ENCODE data around the gene KCNK10. TPM values are rescaled to one million over a fixed set of nuclear protein-coding genes. Genes with fewer than 3 reads are reported as not detected.
A peak's percentile ranks its signal among the peaks of the same experiment; 100 is the strongest.

Gene KCNK10
- total RNA-seq, 1 donor from 2014 or later, result 11.8 TPM

DNA sequence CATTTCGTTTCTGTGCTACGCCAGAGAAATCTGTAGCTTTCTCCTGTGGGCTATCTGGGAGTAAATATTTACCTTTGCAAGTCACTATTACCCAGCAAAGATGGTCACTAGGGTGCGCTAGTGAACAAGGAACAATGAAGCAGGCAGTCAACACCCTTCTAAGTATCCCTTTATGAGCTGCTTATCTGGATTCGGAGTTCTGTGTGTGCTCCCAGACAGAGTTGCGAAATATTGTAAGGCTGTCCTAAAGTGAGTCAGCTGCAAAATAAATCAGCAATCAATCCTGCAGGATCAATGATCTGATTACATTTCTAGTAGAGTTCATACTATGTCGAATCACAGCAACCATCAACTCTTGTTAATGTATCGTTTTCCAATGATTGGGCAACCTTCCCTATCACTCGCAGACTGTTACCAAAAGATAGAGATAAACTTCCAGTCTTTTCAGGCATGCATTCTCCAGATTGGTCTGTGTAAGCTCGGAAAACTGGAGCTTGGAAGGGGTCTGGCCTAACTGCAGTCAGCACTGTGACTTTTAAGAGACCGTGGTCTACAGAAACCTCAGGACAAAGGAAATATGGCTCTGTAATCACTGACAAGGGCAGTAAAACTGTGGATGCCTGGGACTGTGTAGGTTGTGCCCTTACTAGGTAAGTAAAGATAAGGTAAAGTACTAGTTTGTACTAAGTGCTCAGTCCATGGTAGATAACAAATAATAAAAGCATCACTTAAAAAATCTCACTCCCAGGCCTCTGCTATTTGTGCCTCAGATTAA, 133.5 kb downstream of the KCNK10 start:
- FAIRE-seq (peak; percentile 39), DNase-seq (ENCODE audit: low spot score in 2 of 2) (peak; percentile 61 to 65)

DNA sequence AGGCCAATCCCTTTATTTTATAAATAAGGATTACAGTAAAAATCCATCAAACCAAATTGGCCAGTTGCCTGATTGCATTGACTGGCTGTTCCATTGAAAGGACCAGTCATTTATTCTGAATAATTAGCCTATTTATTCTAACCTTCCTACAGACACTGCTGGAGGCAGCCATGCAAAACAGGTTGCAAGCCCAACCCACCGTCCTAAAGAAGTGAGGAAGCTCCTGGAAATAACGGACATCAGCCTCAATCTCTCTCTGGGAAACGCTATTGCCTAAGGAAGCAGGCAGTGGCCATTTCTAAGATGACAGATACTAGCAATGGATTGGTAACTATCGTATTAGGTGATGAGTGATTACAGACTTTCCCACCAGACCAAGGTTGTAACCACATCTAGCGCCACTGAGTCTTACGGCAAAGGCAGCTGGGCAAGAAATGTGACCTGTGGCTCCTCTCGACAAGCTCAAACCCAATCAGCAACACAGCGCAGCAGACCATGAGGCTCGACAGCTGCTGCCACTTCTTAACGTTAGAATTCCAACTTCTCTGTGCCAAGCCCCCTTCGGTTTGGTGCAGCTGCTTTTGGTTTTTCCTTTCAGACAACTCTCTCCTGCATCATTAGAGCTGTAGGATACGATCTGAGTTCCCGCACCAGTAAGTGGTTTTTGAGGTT, 134.2 kb downstream of the KCNK10 start:
- no peak for FAIRE-seq
- DNase-seq (ENCODE audit: low spot score in 2 of 2), result no peak

DNA sequence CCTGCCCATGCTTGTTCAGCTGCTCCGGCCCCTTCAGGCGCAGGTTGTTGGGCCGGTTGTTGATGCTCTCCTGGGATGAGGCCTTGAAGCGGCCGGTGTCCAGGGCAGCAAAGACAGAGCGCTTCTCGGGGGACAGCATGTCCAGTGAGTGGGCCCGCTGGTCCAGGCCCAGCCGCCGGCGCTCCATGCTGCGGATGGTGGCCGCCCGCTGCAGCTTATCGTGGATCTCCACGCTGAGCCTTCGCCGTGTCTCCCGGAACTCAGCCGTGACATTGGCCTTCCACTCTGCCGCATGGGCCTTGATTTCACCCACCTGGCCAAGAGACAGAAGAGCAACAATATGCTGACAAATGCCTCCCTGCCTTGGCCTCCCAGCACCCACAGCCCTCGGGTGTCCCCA, 137.2 kb downstream of the KCNK10 start:
- FAIRE-seq, result no peak
- DNase-seq (ENCODE audit: low spot score in 2 of 2), result no peak

DNA sequence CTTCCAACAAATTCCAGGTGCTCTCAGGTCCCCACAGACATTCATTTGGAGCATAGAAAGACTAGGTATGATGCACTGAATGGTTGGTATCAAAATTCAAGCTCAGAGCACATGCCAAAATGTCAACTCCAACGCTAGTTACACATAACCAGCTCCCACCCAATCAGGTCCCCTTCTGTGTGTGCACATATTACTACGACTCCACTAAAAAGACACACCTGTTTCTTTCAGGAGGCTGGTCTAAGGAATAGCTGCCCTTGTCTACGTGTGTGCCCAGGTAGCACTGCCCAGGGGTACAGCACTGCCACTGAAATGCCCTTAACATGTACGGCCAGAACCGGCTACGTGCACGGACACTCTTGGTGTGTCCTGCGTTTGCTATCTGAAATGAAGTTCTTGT, 138.1 kb downstream of the KCNK10 start:
- FAIRE-seq, result no peak
- DNase-seq (ENCODE audit: low spot score in 2 of 2), result no peak

DNA sequence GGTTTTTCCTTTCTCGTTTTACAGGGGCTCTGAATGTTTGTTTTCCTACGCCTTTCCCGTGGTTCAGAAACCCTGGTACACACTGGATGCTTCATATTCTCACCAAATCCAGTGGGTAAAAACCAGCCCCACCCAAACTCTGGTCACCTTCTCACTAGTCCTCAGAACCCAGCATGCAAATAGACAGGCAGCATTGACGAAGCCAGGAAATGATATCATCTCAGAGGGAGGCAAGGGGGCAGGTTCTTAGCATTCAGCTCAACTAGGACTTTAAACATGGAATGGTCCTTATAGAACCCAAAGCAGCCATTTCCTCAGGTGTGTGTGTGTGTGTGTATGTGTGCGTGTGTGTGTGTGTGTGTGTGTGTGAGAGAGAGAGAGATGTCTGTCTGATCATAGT, 142.0 kb downstream of the KCNK10 start:
- no peak for FAIRE-seq

DNA sequence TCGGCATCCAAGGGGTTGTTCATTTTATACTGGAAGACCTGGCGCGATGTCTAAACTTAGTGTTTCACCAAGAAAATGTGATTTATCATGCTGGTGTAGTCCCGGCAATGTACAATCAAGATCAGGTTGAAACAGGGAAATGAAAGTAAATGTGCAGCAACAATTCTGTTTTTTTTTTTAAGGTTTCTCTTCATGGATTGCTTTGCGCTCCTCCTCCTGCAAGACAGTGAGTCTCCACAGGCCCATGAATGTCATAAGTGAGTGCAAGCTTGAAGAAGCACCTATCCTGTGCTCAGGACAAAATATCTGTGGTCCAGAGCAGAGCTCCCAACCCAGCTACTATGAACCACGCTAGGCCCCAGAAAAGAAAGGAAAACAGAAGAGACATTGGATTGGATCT, 143.4 kb downstream of the KCNK10 start:
- no peak for FAIRE-seq
- no peak for DNase-seq (ENCODE audit: low spot score in 2 of 2)

More for the DNA sequence above, 142.0 kb downstream of the KCNK10 start:
- DNase-seq (ENCODE audit: low spot score in 2 of 2), result no peak

DNA sequence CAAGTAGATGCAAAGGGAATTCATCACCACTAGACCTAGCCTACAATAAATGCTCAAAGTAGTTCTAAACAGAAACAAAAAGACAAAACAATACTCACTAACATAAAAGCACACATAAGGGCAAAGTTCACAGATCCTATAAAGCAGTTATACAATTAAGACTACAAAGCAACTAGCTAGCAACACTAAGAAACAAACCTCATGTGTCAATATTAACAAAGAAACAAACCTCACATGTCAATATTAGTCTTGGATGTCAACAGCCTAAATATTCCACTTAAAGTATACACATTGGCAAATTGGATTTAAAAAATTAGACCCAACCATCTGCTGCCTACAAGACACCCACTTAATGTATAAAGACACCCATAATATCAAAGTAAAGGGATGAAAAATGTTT, 152.7 kb downstream of the KCNK10 start:
- DNase-seq (ENCODE audit: low spot score in 2 of 2) (no peak), FAIRE-seq (no peak)

DNA sequence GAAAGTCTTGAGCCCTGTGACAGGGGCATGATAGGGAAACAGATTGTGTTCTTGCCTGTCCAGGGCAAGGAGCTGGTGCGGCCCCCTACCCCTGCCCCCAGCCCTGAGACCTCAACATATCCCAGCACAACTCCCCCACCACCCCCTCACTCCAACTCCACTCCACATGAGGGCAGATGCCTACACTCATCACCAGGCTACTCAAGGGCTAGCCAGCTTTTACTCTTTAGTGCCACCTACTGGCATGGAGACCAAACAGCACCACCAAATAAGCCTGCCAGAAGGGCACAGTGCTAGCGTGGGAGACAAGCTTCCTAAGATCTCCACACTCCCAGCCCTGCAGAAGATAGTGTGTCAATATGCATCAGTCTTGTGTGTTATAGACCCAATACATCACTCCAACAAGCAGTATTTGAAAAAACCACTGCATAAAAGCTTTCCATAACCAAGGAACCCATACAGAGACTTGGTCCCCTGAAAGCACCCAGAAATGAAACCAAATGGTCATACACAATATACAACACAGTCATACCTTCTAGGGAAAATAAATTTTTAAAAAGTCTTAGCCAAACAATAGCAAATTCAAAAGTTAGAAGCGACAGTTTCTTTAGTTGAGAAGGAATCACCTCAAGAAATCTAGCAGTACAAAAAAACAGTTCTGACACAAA, 154.4 kb downstream of the KCNK10 start:
- no peak for DNase-seq (ENCODE audit: low spot score in 2 of 2)
- FAIRE-seq, result no peak

DNA sequence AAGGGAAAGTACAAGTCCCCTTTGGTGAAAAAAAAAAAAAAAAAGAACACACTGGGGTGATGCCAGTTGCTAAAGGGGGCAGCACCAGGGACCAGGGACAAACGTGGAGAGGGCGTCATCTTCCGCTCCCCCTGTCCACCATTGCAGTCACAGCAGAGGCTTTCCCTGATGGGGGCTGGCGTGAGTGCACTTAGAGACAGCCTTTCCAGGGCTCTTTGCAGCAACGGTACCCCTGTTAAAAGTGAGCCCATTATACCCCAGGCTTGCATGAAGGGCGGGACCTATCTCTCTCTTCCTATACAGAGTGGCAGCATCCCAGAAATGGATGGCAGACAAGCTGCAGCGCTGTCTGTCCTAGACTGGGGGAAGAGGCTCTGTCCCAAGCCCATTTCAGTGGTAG, 155.0 kb downstream of the KCNK10 start:
- DNase-seq (ENCODE audit: low spot score in 2 of 2) (no peak), FAIRE-seq (no peak)

DNA sequence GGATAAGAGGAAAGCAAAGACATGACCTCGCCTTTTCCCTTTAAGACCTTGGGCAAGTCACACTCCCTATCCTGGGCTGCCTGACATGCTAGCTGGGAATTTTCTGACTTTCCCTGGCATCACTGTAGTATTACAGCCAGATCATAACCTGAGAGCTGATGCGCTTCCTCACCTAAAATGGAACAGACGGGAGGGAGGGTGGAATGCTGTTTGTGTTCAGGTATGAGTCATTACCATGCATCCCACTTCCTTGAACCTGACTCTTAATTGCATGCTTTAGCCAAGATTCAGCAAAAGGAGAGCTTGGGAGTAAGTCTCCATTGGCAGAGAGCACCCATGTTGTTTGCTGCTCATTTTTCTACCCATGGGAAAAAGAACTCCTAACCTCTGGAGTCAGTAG, 156.5 kb downstream of the KCNK10 start:
- DNase-seq (ENCODE audit: low spot score in 2 of 2), result no peak

DNA sequence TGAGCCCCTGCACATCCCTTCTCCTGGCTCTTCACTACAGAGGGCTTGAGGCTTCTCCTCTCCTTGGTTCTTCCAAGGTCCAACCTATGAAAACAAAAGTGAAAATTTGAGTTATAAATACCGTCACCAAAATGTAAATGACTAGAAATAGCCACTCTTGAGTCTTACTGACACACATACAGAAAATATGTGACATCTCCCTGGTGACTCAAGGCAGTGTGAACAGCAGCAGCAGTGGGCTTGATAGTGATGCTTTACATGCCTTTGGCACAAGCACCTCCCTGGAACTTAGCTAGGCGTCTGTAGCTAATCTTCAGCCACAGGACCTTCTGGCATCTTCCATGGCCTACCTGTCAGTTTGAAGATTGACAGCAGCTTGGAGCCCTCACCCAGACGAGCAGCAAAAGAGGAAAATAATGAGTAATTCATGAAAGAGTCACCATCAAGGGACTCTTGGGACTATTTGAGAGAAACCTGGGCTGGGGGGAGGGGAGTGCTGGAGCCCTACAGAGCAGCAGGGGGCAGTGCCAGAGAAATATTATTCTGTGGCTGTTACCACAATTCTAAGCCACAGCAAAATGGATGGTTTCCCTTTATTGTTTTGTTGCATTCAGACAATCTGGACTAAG, 158.0 kb downstream of the KCNK10 start:
- DNase-seq (ENCODE audit: low spot score in 2 of 2) (no peak), FAIRE-seq (no peak)

More for the DNA sequence above, 156.5 kb downstream of the KCNK10 start:
- no peak for FAIRE-seq

DNA sequence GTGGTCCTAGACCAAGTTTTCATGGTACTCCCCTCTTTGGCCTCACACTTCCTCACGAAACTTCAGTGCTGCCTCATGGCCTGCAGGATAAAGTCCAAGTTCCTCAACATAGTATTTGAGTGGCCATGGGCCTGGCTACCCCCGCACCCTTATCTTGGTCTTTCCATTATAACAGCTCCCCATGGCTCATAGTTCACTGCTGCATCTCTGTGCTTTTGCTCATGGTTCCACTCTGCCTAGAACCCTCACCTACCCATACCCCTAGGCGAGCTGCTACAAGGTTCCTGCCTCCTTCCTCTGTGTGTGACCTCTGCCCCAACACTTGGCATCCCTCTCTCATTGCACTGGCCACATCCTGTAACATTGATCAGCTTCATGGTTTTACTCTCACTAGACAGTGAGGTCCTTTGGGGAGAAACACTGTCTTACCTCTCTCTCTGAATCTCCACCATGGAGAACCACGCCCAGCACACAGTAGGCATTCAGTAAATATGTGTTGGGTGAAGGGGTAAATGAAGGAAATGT, 159.3 kb downstream of the KCNK10 start:
- FAIRE-seq (no peak), DNase-seq (ENCODE audit: low spot score in 2 of 2) (no peak)

DNA sequence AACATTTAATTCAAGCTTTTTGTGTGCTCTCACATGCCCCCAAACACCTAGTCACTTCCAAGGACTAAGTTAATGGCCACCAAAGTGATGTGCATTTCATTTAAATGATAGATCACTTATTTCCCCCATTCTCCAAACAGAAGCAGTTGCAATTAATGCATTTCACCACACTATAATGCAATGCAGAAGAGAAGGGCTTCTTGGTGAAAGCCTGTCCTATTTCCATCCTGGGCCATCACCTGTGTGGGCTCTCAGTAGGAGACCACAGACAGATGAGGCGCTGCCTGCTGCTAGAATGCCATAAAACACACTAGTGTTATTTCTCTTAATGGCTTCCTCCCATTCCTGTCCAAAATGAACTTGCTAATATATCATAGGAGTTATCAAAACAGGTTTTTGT, 166.9 kb downstream of the KCNK10 start:
- DNase-seq (ENCODE audit: low spot score in 2 of 2) (no peak), FAIRE-seq (no peak)

DNA sequence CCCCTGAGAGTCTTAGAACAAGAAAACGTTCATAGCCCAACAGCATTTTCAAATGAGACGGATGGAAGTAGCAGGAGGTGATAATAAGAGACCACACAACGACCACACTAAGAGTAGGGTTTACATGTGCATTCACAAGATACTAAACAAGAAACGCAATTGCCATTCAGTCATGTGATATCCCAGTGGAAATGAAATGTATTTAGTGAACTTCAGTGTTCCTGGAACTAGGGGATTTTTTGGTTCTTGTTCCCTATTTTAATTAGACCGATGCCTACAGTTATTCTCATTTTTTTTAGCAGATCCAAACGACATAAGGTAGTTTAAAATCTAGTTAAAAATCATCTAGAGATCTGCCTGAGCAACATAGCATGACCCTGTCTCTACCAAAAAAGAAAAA, 168.1 kb downstream of the KCNK10 start:
- no peak for FAIRE-seq
- DNase-seq (ENCODE audit: low spot score in 2 of 2), result no peak

DNA sequence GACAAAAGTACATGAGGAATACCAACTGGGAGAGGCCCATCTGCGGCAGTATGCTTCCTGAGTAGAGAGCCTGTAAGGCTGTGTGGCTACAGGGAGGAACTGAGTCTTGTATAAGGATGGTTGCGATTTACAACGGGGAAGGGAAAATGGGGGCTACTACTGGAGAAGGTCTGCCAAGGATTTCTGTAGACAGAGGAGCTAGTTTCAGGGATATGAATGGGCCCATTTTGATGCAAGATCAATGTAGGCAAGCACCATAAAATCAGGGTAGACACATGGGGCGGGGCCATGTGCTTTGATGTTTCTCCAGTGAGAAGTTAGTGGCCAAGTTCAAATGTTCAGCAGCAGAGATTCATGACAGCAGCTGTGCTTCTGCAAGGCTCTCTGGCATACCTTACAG, 168.7 kb downstream of the KCNK10 start:
- DNase-seq (ENCODE audit: low spot score in 2 of 2), result no peak
- no peak for FAIRE-seq

DNA sequence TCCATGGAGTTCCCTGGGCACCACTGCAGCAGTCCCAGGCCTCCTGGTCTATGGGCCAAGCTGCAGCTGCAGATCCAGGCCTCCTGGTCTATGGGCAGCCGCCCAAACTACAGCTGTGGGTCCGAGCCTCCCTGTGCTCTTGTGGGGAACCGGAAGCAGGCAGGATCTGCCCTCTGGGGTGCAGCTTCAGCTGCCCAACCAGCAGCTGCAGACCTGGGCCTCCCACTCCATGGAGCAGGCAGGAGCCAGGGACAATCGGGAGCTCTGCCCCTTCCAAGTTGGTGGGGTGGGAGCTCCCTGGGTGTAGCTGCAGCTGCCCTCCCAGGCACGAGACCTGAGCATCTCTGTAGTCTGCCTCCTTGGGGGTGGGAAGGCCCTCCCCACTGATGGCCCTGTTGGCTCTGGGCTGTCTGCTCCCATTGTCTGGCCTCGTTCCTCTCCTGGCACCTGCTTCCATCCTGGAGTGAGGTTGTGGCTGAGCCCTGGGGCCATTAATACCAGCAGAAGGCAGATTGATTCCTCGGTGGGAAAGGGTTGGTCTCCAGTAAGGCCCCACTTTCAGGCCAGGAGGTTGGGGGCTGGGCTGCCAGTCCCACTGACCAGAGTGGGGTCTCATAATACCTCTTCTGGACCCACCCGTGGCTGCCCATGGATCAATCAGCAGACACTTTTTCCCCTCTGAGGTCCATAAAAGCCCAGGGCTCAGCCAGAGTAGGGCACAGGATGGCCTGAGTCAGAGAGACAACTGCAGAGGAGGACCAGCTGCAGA, 176.0 kb downstream of the KCNK10 start:
- DNase-seq (ENCODE audit: low spot score in 2 of 2) (no peak), FAIRE-seq (no peak)

DNA sequence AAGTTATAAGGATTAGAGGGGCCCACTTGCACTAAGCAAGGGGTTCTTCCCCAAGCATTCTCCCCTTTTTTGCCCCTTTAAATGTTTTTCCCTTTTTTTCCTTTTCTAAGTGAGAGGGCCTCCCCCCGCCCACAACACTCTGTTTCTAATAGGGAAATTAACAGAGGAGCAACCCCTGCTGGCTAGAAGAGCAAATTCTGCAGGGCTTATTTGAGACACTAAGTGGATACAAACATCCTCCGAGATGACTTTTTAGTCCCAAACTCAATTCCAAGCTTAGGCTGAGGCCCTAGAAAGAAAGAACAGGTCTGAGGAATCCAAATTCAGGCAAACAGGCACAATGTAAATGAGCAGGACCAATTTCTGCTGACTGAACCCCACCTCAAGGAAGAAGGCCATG, 179.3 kb downstream of the KCNK10 start:
- FAIRE-seq (no peak), DNase-seq (ENCODE audit: low spot score in 2 of 2) (no peak)

DNA sequence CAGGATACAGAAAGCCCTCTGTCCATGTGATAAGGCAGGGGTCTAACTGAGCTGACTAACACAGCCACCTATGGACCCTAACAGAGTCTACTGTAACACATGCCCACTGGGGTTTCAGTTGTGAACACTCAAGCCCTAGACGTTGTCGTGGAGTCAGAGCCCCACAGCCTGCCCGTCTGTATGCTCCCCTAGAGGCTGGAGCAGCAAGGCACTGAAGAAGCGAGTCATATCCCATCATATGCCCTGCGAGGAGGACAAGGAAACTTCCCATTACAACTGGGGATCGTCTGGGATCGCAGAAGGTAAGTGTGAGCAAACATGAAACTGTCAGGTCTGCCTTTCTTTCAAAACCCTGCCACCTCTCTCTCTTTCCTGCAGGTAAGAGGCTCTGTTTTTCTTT, 180.1 kb downstream of the KCNK10 start:
- no peak for FAIRE-seq

DNA sequence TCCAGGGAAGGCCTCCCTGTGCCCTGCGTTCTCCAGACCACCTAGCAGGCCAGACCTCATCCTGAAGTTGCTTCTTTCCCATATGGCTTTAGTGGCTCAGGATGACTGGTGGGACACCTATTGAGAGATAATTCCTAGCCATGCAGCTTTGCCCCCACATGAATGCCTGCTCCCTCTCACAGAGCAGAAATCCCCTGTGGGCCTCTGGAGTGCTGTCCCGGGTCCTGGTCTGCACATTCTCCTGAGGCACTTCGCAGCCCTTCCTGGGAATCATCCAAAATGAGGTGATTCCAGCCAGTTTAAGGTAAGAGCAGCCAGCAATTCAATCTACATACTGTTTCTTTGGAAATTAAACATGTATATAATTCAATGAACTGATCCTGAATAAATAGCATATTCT, 182.2 kb downstream of the KCNK10 start:
- no peak for FAIRE-seq
- no peak for DNase-seq (ENCODE audit: low spot score in 2 of 2)

More for the DNA sequence above, 180.1 kb downstream of the KCNK10 start:
- DNase-seq (ENCODE audit: low spot score in 2 of 2), result no peak

DNA sequence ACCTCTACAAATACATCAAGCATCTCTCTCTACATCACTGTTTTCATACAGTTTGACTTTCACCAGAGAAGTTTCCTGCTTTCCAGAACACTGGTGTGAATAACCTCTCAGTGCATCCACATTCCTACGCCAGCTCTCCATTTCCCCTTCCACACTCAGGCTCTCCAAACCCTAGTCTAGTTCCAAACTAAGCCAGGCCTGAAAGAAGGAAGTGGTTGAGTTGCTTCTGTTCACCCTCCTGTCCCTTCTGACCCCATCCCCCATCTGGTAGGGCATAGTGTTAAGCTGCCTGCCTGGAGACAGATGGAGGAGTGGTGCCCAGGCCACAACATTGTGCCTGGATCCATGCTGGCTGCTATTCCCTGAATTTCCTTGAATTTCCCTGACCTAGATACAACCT, 185.7 kb downstream of the KCNK10 start:
- FAIRE-seq, result no peak

More for the DNA sequence above, 185.7 kb downstream of the KCNK10 start:
- no peak for DNase-seq (ENCODE audit: low spot score in 2 of 2)
